Measurements from ENCODE around the gene RNLS.
"Not testable (repeated sequence)": the region's sequence is repeated elsewhere in the genome, so short reads cannot be mapped to it uniquely, and the experiment has no call there.

Gene RNLS

GRCh38 chr10:88343761-88344484 lies 239.2 kb downstream of the RNLS start:
- no peak for DNase-seq (ENCODE audit: low spot score)

GRCh38 chr10:88342733-88343310 lies 240.3 kb downstream of the RNLS start:
- DNase-seq (ENCODE audit: low spot score) = no peak

GRCh38 chr10:88337134-88337533 lies 246.0 kb downstream of the RNLS start:
- no peak for DNase-seq (ENCODE audit: low spot score)

GRCh38 chr10:88336334-88336733 lies 246.8 kb downstream of the RNLS start:
- no peak for DNase-seq (ENCODE audit: low spot score)

GRCh38 chr10:88333248-88333630 lies 249.9 kb downstream of the RNLS start:
- no peak for DNase-seq (ENCODE audit: low spot score)

- DNase-seq (ENCODE audit: low spot score) = no peak
Observed at GRCh38 chr10:88332503-88333247, 250.4 kb downstream of the RNLS start.

GRCh38 chr10:88330174-88330573 lies 252.9 kb downstream of the RNLS start:
- no peak for DNase-seq (ENCODE audit: low spot score)

- no peak for DNase-seq (ENCODE audit: low spot score)
Observed at GRCh38 chr10:88322324-88323063, 260.6 kb downstream of the RNLS start.

GRCh38 chr10:88319960-88320517 lies 263.1 kb downstream of the RNLS start:
- no peak for DNase-seq (ENCODE audit: low spot score)

GRCh38 chr10:88318803-88319202 lies 264.3 kb downstream of the RNLS start:
- DNase-seq (ENCODE audit: low spot score) = no peak

GRCh38 chr10:88317099-88317498 lies 266.0 kb downstream of the RNLS start:
- no peak for DNase-seq (ENCODE audit: low spot score)

- no peak for DNase-seq (ENCODE audit: low spot score)
Observed at GRCh38 chr10:88316292-88316861, 266.7 kb downstream of the RNLS start.

- DNase-seq (ENCODE audit: low spot score) = no peak
Observed at GRCh38 chr10:88315755-88316154, 267.4 kb downstream of the RNLS start.

- DNase-seq (ENCODE audit: low spot score) = no peak
Observed at GRCh38 chr10:88314362-88314761, 268.8 kb downstream of the RNLS start.

- DNase-seq (ENCODE audit: low spot score) = no peak
Observed at GRCh38 chr10:88313878-88314277, 269.2 kb downstream of the RNLS start.

- DNase-seq (ENCODE audit: low spot score) = no peak
Observed at GRCh38 chr10:88312855-88313254, 270.3 kb downstream of the RNLS start.

GRCh38 chr10:88311264-88311663 lies 271.9 kb downstream of the RNLS start:
- no peak for DNase-seq (ENCODE audit: low spot score)

- no peak for DNase-seq (ENCODE audit: low spot score)
Observed at GRCh38 chr10:88309365-88309764, 273.8 kb downstream of the RNLS start.

- DNase-seq (ENCODE audit: low spot score) = not testable (repeated sequence)
Observed at GRCh38 chr10:88308361-88308760, 274.8 kb downstream of the RNLS start.

GRCh38 chr10:88299787-88300186 lies 283.3 kb downstream of the RNLS start:
- no peak for DNase-seq (ENCODE audit: low spot score)

GRCh38 chr10:88297103-88297502 lies 286.0 kb downstream of the RNLS start:
- DNase-seq (ENCODE audit: low spot score) = no peak
